Heart left ventricle (tissue), 16 donors: ENCODE measurements around the gene PLN. TPM values are rescaled to one million over a fixed set of nuclear protein-coding genes. Genes with fewer than 3 reads are reported as not detected.
A peak's percentile ranks its signal among the peaks of the same experiment; 100 is the strongest.

ENCODE experiments used
- ATAC-seq, 4 donors: fragments of 200-7000 bp; cut with Tn5 transposase; one replicate each; pipeline ENCODE4 v1.9.1; 2020 to 2022; ENCODE audit warnings: moderate library complexity in 4 of 4, mild to moderate bottlenecking in 3 of 4, moderate number of reproducible peaks in 1 of 4
- DNase-seq, 5 donors: peaks; one replicate each; pipeline ENCODE4 v3.0.0-alpha.2; 2020
- H3K27ac ChIP-seq, 12 donors: fragments of 200-600 bp; sonication (generic) in 4 of 12; one replicate each; pipeline versions ENCODE4 v1.5.0 to v1.8.0; 2016 to 2022; ENCODE audit warnings: mild to moderate bottlenecking in 2 of 12
- H3K27me3 ChIP-seq, 9 donors: fragments of 200-600 bp; sonication (generic) in 2 of 9; one replicate each; pipeline versions ENCODE4 v1.5.1 to v1.8.0; 2016 to 2022; ENCODE audit warnings: mild to moderate bottlenecking in 3 of 9
- H3K36me3 ChIP-seq, 9 donors: fragments of 200-600 bp; sonication (generic) in 2 of 9; one replicate each; pipeline versions ENCODE4 v1.5.0 to v1.8.0; 2018 to 2022; ENCODE audit warnings: mild to moderate bottlenecking in 2 of 9
- H3K4me1 ChIP-seq, 12 donors: fragments of 200-600 bp; sonication (generic) in 4 of 12; one replicate each; pipeline versions ENCODE4 v1.5.0 to v1.8.0; 2016 to 2022; ENCODE audit warnings: mild to moderate bottlenecking in 3 of 12
- H3K4me3 ChIP-seq, 12 donors: fragments of 200-600 bp; sonication (generic) in 4 of 12; one replicate each; pipeline versions ENCODE4 v1.5.0 to v1.8.0; 2017 to 2022; ENCODE audit warnings: mild to moderate bottlenecking in 9 of 12, moderate library complexity in 4 of 12
- H3K9me3 ChIP-seq, 12 donors: fragments of 200-600 bp; sonication (generic) in 4 of 12; one replicate each; pipeline versions ENCODE4 v1.5.0 to v1.8.0; 2016 to 2022; ENCODE audit warnings: mild to moderate bottlenecking in 1 of 12
- POLR2A ChIP-seq, 2 donors: fragments of 450-650 bp; IDR thresholded peaks; one replicate each; pipeline ENCODE4 v1.6.1; 2017; ENCODE audit warnings: antibody characterized with exemption in 2 of 2, mild to moderate bottlenecking in 2 of 2, moderate library complexity in 2 of 2
- WGBS, 4 donors: extraction: QIAGEN DNeasy Blood & Tissue Kit in 2 of 4; methylation state at CpG; one replicate each; pipeline versions ENCODE4 v1.1.5 to v1.1.7; 2013 to 2018; 5-methylcytosine and 5-hydroxymethylcytosine counted together
- intact Hi-C, 10 donors: fragments of 100-400 bp; cut with DNase I; formaldehyde crosslinking; loops; one replicate each; pipeline versions ENCODE4 v1.11.1 to v1.14.2; 2022
- polyA plus RNA-seq, 2 donors: library from polyadenylated mRNA; stranded (reverse); fragments of 200-250 nt; gene quantifications; one replicate each; pipeline ENCODE4 v1.2.3, GENCODE V29; 2013
- total RNA-seq, 9 donors: library from RNA; depleted of rRNA in 2 of 9; stranded (reverse); fragments of >200 nt in 2 of 9; fragmentation: NEBNext Ultra II Directional in 3 of 9; extraction: Animal tissue kit (Norgen Biotek cat#: 25700) in 3 of 9; gene quantifications; one replicate each; pipeline versions ENCODE4 v1.1.0 to v1.2.4, GENCODE V29; 2016 to 2023
- TF ChIP-seq, protein P1 (sequence below), 12 donors: fragments of 200-600 bp; sonication (generic) in 4 of 12; IDR thresholded peaks; one replicate each; pipeline versions ENCODE4 v1.5.0 to v1.8.0; 2018 to 2022; ENCODE audit warnings: antibody characterized with exemption in 12 of 12, mild to moderate bottlenecking in 5 of 12
- donor health status: ischemic (EF 13 %, LVEDD 7.1; RV severe dilation, severe dysfunction).
- donor health status: healthy with polysubstance abuse.
- donor health status: DM: no; HTN: yes; CAD: no.
- donor health status: DM: no; HTN: no; CAD: no.
- donor health status: ischemic (EF 25% LVEDD 6.9; RV normal size, moderate dysfunction).
- donor health status: ischemic (EF 25% LVEDD 5.7; RV mildly dilated, moderate dysfunction).
- donor health status: healthy.
- donor health status: DM: yes; HTN: yes; CAD: no.
- donor health status: ischemic (EF 35%, LVEDD 5.7; RV mildly dilated, moderate dysfunction).
- donor health status: nonischemic (EF 11% LVEDD 7.7; RV severe dilation, severe dysfunction).
- donor health status: DM: yes; HTN: yes; CAD: no.
- donor health status: PGD.
- donor health status: ischemic (EF 29% LVEDD 5.4; RV normal size, mild dysfunction).
- donor health status: nonischemic (EF 23%, LVEDD 6.1; RV moderate dilation, normal function).

PLN gene
- total and polyA plus RNA-seq, 11 donors = 974 to 3,015 (median 1,768) TPM

DNA sequence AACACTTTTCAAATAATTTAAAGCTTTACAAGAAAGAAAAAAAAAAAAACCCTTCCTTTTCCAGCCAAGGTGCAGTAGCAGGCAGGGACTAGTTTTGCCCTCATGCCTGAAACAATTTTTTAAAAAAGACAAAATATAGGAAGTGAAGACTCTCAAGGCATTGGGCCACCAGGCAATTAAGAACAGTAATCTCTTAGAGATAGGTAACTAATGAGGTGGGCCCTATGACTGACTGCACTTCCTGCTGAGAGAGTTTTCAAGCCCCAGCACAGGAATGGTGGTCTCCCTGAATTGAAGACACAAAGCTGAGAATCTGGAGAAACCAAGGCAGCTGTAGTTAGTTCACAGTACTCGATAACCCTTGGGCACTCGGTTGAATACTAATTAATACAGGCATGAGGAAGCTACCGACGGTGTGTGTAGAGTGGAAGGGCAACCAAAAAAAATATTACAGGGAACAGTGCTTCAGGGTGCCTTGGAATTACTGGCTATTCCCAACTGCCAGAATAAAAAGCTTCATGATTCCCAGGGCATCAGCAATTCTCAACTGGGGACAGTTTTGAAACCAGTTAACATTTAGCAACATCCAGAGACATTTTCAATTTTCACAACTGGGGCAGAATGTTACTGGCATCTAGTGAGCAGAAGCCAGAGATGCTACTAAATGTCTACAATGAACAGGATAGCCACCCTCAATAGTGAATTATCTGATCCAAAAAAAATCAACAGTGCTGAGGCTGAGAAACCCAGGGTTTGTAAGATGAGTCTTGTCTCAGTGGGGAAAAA, 36.0 kb upstream of the PLN start:
- H3K4me3 ChIP-seq = peak overlapping the region in 4 of 12 donors; percentile 1 to 23 (median 12)
- TF ChIP-seq POLR2A (IDR thresholded peaks at IDR 0.05) = no peak
- TF ChIP-seq, protein P1, sequence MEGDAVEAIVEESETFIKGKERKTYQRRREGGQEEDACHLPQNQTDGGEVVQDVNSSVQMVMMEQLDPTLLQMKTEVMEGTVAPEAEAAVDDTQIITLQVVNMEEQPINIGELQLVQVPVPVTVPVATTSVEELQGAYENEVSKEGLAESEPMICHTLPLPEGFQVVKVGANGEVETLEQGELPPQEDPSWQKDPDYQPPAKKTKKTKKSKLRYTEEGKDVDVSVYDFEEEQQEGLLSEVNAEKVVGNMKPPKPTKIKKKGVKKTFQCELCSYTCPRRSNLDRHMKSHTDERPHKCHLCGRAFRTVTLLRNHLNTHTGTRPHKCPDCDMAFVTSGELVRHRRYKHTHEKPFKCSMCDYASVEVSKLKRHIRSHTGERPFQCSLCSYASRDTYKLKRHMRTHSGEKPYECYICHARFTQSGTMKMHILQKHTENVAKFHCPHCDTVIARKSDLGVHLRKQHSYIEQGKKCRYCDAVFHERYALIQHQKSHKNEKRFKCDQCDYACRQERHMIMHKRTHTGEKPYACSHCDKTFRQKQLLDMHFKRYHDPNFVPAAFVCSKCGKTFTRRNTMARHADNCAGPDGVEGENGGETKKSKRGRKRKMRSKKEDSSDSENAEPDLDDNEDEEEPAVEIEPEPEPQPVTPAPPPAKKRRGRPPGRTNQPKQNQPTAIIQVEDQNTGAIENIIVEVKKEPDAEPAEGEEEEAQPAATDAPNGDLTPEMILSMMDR (IDR thresholded peaks at IDR 0.05) = no peak
- H3K4me1 ChIP-seq = peaks cover 0 to 34% (median 7%) of the 10 kb centered on the region in 12 donors
- ATAC-seq (peak in 2 of 4 donors; percentile 7 to 39), DNase-seq (no peak)
- WGBS, 4 donors = 46 to 65% (median 61%) methylated on average over 4 of the region's 4 CpGs
- no peaks in the 10 kb centered on the region for H3K27me3 ChIP-seq
- H3K9me3 ChIP-seq = peaks cover 0 to 3% (median 0%) of the 10 kb centered on the region in 12 donors
- intact Hi-C loops = loop anchor here in 8 of 10 donors (2.0 to 5.0 kb wide), 6 partner anchors 17 to 227 kb away; partner anchors contain the start of gene PLN (in 4 of the 8)
- peaks cover 0 to 4% (median 0%) of the 10 kb centered on the region in 9 donors for H3K36me3 ChIP-seq
- peak overlapping the region; percentile 51 to 87 (median 78) for H3K27ac ChIP-seq

DNA sequence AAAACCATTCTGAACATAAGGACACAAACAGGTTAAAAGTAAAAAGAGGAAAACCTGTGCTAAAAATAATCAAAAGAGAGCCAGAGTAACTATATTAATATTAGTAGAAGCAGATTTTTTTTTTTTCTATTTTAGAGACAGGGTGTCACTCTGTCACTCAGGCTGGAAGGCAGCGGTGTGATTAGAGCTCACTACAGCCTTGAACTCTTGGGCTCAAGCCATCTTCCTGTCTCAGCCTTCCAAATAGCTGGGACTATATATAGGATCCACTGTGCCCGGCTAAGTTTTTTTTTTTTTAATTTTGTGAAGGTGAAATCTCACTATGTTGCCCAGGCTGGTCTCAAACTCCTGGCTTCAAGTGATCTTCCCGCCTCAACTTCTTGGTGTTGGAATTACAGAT, 33.4 kb upstream of the PLN start:
- DNase-seq (peak; percentile 57 to 83 (median 78)), ATAC-seq (peak; percentile 99 to 100 (median 99))
- H3K9me3 ChIP-seq = peaks cover 0 to 3% (median 0%) of the 10 kb centered on the region in 12 donors
- 28 to 38% (median 32%) methylated on average over 3 of the region's 3 CpGs for WGBS, 4 donors
- H3K27ac ChIP-seq = peak overlapping the region; percentile 49 to 87 (median 74)
- peaks cover 0 to 26% (median 1%) of the 10 kb centered on the region in 12 donors for H3K4me1 ChIP-seq
- H3K4me3 ChIP-seq = peak overlapping the region in 3 of 12 donors; percentile 21 to 33 (median 26)
- intact Hi-C loops = loop anchor here in 7 of 10 donors (5.0 kb wide), 2 partner anchors 33 to 38 kb away; partner anchors contain the start of gene PLN (in 4 of the 7)
- peaks cover 0 to 6% (median 0%) of the 10 kb centered on the region in 9 donors for H3K36me3 ChIP-seq
- H3K27me3 ChIP-seq = no peaks in the 10 kb centered on the region
- no peak for TF ChIP-seq POLR2A (IDR thresholded peaks at IDR 0.05)
- TF ChIP-seq, protein P1 (IDR thresholded peaks at IDR 0.05) = no peak

DNA sequence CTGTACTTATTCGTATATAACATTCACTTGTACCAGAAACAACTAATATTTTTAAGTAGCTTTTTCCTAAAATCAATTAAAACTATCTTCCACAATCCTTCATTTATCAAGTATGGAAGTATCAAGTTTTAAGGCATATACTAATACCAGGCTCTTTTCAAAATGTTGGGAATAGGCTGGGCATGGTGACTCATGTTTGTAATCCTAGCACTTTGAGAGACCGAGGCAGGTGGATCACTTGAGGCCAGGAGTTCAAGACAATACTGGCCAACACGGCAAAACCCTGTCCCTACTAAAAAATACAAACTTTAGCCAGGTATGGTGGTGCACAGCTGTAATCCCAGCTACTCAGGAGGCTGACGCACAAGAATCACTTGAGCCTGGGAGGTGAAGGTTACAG, 25.7 kb upstream of the PLN start:
- TF ChIP-seq POLR2A (IDR thresholded peaks at IDR 0.05) = no peak
- TF ChIP-seq, protein P1 (IDR thresholded peaks at IDR 0.05) = no peak
- no peaks in the 10 kb centered on the region for H3K9me3 ChIP-seq
- H3K4me1 ChIP-seq = peaks cover 0 to 19% (median 10%) of the 10 kb centered on the region in 12 donors
- intact Hi-C loops = no loop called here
- peaks cover 0 to 32% (median 10%) of the 10 kb centered on the region in 9 donors for H3K36me3 ChIP-seq
- 94 to 98% (median 96%) methylated on average over 4 of the region's 4 CpGs for WGBS, 4 donors
- H3K4me3 ChIP-seq = no peak overlapping the region
- no peak for DNase-seq
- no peak overlapping the region for H3K27ac ChIP-seq
- H3K27me3 ChIP-seq = no peaks in the 10 kb centered on the region
- no peak for ATAC-seq

DNA sequence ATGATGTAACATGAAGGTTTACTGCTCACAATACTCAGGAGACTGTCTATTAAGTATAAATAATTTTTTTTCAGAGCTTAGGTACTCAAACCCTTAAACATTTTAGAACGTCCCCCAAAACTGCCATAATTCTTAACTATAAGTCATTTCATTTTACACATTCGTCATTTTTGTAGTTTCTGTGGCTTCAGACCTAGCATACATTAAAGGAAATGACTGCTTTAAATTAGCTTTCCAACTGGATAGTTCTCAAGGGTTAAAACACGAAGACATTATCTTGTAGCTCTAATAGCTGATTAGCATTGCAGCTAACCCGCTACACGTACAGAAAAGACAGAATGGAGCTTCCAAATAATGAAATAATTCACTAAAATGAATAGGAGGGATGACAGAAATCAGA, 24.9 kb upstream of the PLN start:
- WGBS, 4 donors = 65 to 83% (median 73%) methylated on average over 5 of the region's 5 CpGs

More for the DNA sequence above, 24.9 kb upstream of the PLN start:
- Histone ChIP-seq H3K36me3 (peaks cover 0 to 27% (median 10%) of the 10 kb centered on the region in 9 donors), H3K27ac (no peak overlapping the region), H3K27me3 (no peaks in the 10 kb centered on the region), H3K4me1 (peaks cover 0 to 24% (median 13%) of the 10 kb centered on the region in 12 donors), H3K9me3 (no peaks in the 10 kb centered on the region), H3K4me3 (no peak overlapping the region)
- ATAC-seq (no peak), DNase-seq (no peak)
- no peak for TF ChIP-seq POLR2A (IDR thresholded peaks at IDR 0.05)
- TF ChIP-seq, protein P1 (IDR thresholded peaks at IDR 0.05) = no peak
- intact Hi-C loops = no loop called here
